ENCODE results near the gene TSC2. TPM values are rescaled to one million over a fixed set of nuclear protein-coding genes. Genes with fewer than 3 reads are reported as not detected.

The TSC2 gene
- total and polyA plus RNA-seq, 10 donors: 20.7 to 185 (median 93.8) TPM

DNA sequence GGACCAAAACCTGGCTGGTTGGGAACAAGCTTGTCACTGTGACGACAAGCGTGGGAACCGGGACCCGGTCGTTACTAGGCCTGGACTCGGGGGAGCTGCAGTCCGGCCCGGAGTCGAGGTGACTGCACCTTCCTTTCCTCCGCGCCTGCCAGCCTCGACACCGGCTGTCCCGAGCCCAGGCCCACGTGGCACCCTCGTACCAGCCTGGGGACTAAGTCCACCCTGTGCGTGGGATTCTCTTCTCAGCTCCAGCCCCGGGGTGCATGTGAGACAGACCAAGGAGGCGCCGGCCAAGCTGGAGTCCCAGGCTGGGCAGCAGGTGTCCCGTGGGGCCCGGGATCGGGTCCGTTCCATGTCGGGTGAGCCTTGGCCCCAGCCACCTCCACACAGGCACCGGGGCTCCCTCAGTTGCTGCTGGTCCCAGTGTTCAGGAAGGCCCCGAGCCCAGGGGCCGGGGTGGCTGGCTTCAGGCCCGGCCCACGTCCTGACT is 31.6 kb downstream of the TSC2 start:
- Histone ChIP-seq H3K4me1 (peaks cover 0 to 28% (median 14%) of the 10 kb centered on the region in 6 donors), H3K27me3 (replicated peaks in 1 of 7) (no peaks in the 10 kb centered on the region), H3K36me3 (peaks cover 0 to 100% (median 91%) of the 10 kb centered on the region in 6 donors), H3K27ac (no peak overlapping the region), H3K9me3 (no peaks in the 10 kb centered on the region), H3K4me3 (no peak overlapping the region)
- no peak for TF ChIP-seq POLR2AphosphoS5 (IDR thresholded peaks at IDR 0.05)
- TF ChIP-seq, protein P1, sequence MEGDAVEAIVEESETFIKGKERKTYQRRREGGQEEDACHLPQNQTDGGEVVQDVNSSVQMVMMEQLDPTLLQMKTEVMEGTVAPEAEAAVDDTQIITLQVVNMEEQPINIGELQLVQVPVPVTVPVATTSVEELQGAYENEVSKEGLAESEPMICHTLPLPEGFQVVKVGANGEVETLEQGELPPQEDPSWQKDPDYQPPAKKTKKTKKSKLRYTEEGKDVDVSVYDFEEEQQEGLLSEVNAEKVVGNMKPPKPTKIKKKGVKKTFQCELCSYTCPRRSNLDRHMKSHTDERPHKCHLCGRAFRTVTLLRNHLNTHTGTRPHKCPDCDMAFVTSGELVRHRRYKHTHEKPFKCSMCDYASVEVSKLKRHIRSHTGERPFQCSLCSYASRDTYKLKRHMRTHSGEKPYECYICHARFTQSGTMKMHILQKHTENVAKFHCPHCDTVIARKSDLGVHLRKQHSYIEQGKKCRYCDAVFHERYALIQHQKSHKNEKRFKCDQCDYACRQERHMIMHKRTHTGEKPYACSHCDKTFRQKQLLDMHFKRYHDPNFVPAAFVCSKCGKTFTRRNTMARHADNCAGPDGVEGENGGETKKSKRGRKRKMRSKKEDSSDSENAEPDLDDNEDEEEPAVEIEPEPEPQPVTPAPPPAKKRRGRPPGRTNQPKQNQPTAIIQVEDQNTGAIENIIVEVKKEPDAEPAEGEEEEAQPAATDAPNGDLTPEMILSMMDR (IDR thresholded peaks at IDR 0.05 in 8 of 11, conservative IDR thresholded peaks at IDR 0.05 in 3 of 11): no peak
- TF ChIP-seq POLR2A (IDR thresholded peaks at IDR 0.05): no peak
- intact Hi-C loops (cut with DNase I; ENCODE audit: low total_unique reads): no loop called here
- WGBS, 5 donors: 88 to 100% (median 95%) methylated on average over 5 to 30 of the region's 30 CpGs
- DNase-seq: no peak

DNA sequence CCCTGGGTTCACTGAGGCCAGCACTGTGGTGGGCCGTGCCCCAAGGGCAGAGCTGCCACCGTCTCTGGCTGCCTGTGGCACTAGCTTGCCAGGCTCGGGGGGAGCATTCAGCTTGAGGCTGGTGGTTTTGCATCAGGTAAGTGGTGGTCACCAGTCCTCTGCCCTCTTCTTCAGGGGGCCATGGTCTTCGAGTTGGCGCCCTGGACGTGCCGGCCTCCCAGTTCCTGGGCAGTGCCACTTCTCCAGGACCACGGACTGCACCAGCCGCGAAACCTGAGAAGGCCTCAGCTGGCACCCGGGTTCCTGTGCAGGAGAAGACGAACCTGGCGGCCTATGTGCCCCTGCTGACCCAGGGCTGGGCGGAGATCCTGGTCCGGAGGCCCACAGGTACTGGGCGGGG is 32.2 kb downstream of the TSC2 start:
- Histone ChIP-seq H3K36me3 (peaks cover 0 to 100% (median 91%) of the 10 kb centered on the region in 6 donors), H3K4me1 (peaks cover 0 to 28% (median 14%) of the 10 kb centered on the region in 6 donors), H3K9me3 (no peaks in the 10 kb centered on the region), H3K27ac (no peak overlapping the region), H3K27me3 (replicated peaks in 1 of 7) (no peaks in the 10 kb centered on the region), H3K4me3 (no peak overlapping the region)
- intact Hi-C loops (cut with DNase I; ENCODE audit: low total_unique reads): no loop called here
- no peak for DNase-seq
- 93 to 100% (median 94%) methylated on average over 5 to 16 of the region's 16 CpGs for WGBS, 5 donors
- no peak for TF ChIP-seq POLR2A (IDR thresholded peaks at IDR 0.05)
- no peak for TF ChIP-seq POLR2AphosphoS5 (IDR thresholded peaks at IDR 0.05)
- TF ChIP-seq, protein P1 (IDR thresholded peaks at IDR 0.05 in 8 of 11, conservative IDR thresholded peaks at IDR 0.05 in 3 of 11): no peak

DNA sequence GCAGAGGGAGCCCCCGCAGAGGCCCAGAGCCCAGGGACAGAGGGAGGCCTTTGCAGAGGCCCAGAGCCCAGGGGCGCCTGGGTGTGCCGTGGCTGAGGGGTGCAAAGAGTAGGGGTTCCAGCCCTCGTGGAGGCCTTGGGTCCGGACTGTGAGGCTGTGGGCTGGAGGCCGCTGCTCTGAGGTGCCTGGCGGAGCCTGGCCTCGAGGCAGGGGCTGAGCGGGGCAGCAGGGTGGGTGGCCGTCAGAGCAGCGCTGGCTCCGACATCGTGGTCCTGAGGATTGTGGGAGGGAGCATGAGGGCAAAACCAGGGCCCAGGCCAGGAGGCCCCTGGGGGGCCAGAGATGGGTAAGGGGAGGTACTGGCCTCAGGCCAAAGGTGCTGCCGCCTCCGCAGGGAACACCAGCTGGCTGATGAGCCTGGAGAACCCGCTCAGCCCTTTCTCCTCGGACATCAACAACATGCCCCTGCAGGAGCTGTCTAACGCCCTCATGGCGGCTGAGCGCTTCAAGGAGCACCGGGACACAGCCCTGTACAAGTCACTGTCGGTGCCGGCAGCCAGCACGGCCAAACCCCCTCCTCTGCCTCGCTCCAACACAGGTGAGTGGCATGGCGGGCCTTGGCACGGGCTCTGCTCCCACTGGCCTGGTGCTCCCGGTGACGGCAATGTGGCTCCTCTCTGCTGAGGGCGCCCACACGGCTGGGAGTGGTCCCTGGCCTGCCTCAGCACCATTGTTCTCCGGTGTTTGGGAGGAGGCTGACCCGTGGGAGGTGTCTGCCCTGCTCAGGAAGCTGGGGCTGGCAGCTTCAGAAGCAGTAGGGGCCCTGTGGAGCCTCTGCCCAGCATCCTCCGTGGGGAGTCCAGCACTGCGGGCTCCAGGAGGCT is 33.7 kb downstream of the TSC2 start:
- WGBS, 5 donors: 81 to 90% (median 89%) methylated on average over 29 to 35 of the region's 35 CpGs
- TF ChIP-seq POLR2AphosphoS5 (IDR thresholded peaks at IDR 0.05) (no peak), POLR2A (IDR thresholded peaks at IDR 0.05) (no peak)
- TF ChIP-seq, protein P1 (IDR thresholded peaks at IDR 0.05 in 8 of 11, conservative IDR thresholded peaks at IDR 0.05 in 3 of 11): no peak
- Histone ChIP-seq H3K27ac (peak overlapping the region in 5 of 8 donors; percentile 17 to 63 (median 49)), H3K36me3 (peaks cover 0 to 100% (median 91%) of the 10 kb centered on the region in 6 donors), H3K9me3 (no peaks in the 10 kb centered on the region), H3K4me3 (no peak overlapping the region), H3K4me1 (peaks cover 0 to 30% (median 14%) of the 10 kb centered on the region in 6 donors), H3K27me3 (replicated peaks in 1 of 7) (no peaks in the 10 kb centered on the region)
- intact Hi-C loops (cut with DNase I; ENCODE audit: low total_unique reads): no loop called here
- DNase-seq: no peak

All from spleen (tissue), 11 donors.